ENCODE results near the gene PRPS2. TPM values are rescaled to one million over a fixed set of nuclear protein-coding genes. Genes with fewer than 3 reads are reported as not detected.
A peak's percentile ranks its signal among the peaks of the same experiment; 100 is the strongest.

Gene PRPS2
- total RNA-seq, 1 donor from 2014 or later: 11.8 TPM

- no peaks in the 10 kb centered on the region for H3K79me2 ChIP-seq (ENCODE audit: insufficient read depth, low read length)
- H3K4me2 ChIP-seq (ENCODE audit: low read length): no peak overlapping the region
- no peaks in the 10 kb centered on the region for H3K9me3 ChIP-seq (ENCODE audit: insufficient read depth, low read depth, low read length)
- no peak overlapping the region for H2AFZ ChIP-seq (ENCODE audit: low read depth, low read length)
- TF ChIP-seq EZH2 (IDR thresholded peaks at IDR 0.05; ENCODE audit: insufficient read depth, low read length) (no peak), CTCF (IDR thresholded peaks at IDR 0.05; ENCODE audit: insufficient read depth, low read depth, low read length) (no peak)
- no peak overlapping the region for H3K27ac Mint-ChIP-seq (ENCODE audit: unreplicated experiment)
- no peak overlapping the region for H3K27ac ChIP-seq (ENCODE audit: low read depth, low read length)
- H3K36me3 ChIP-seq (ENCODE audit: insufficient read depth, low read length): no peaks in the 10 kb centered on the region
- no peak overlapping the region for H3K9ac ChIP-seq (ENCODE audit: low read length)
- H3K4me1 ChIP-seq (ENCODE audit: insufficient read depth, low read length): peaks cover 1% of the 10 kb centered on the region
- no peak overlapping the region for H3K4me3 Mint-ChIP-seq (ENCODE audit: unreplicated experiment)
- no peaks in the 10 kb centered on the region for H3K9me3 Mint-ChIP-seq (ENCODE audit: unreplicated experiment)
- H3K36me3 Mint-ChIP-seq (ENCODE audit: low read depth, unreplicated experiment): peaks cover 4% of the 10 kb centered on the region
- H3K27me3 ChIP-seq (ENCODE audit: insufficient read depth, low read length): no peaks in the 10 kb centered on the region
- DNase-seq (ENCODE audit: low read depth) (no peak), FAIRE-seq (peak; percentile 88)
- peaks cover 10% of the 10 kb centered on the region for H3K4me1 Mint-ChIP-seq (ENCODE audit: low read depth, unreplicated experiment)
- H3K27me3 Mint-ChIP-seq (ENCODE audit: low read depth, unreplicated experiment): no peaks in the 10 kb centered on the region
- no peak overlapping the region for H3K4me3 ChIP-seq (ENCODE audit: insufficient read depth, low read depth, low read length)
- H4K20me1 ChIP-seq (ENCODE audit: insufficient read depth, low read length): no peaks in the 10 kb centered on the region
Measured at GRCh38 chrX:12820737-12821136, 29.5 kb downstream of the PRPS2 start.

- H3K9me3 Mint-ChIP-seq (ENCODE audit: unreplicated experiment): no peaks in the 10 kb centered on the region
- Histone ChIP-seq H3K9ac (ENCODE audit: low read length) (no peak overlapping the region), H3K4me1 (ENCODE audit: insufficient read depth, low read length) (peaks cover 3% of the 10 kb centered on the region), H3K36me3 (ENCODE audit: insufficient read depth, low read length) (no peaks in the 10 kb centered on the region), H3K27me3 (ENCODE audit: insufficient read depth, low read length) (no peaks in the 10 kb centered on the region), H3K4me2 (ENCODE audit: low read length) (no peak overlapping the region), H3K9me3 (ENCODE audit: insufficient read depth, low read depth, low read length) (no peaks in the 10 kb centered on the region), H3K4me3 (ENCODE audit: insufficient read depth, low read depth, low read length) (no peak overlapping the region), H3K79me2 (ENCODE audit: insufficient read depth, low read length) (no peaks in the 10 kb centered on the region), H2AFZ (ENCODE audit: low read depth, low read length) (no peak overlapping the region), H4K20me1 (ENCODE audit: insufficient read depth, low read length) (no peaks in the 10 kb centered on the region), H3K27ac (ENCODE audit: low read depth, low read length) (no peak overlapping the region)
- no peak for DNase-seq (ENCODE audit: low read depth)
- TF ChIP-seq EZH2 (IDR thresholded peaks at IDR 0.05; ENCODE audit: insufficient read depth, low read length) (no peak), CTCF (IDR thresholded peaks at IDR 0.05; ENCODE audit: insufficient read depth, low read depth, low read length) (no peak)
- peaks cover 13% of the 10 kb centered on the region for H3K4me1 Mint-ChIP-seq (ENCODE audit: low read depth, unreplicated experiment)
- H3K4me3 Mint-ChIP-seq (ENCODE audit: unreplicated experiment): no peak overlapping the region
- H3K27ac Mint-ChIP-seq (ENCODE audit: unreplicated experiment): no peak overlapping the region
- peak; percentile 73 for FAIRE-seq
- peaks cover 5% of the 10 kb centered on the region for H3K27me3 Mint-ChIP-seq (ENCODE audit: low read depth, unreplicated experiment)
- peaks cover 4% of the 10 kb centered on the region for H3K36me3 Mint-ChIP-seq (ENCODE audit: low read depth, unreplicated experiment)
Measured at GRCh38 chrX:12824944-12825343, 33.7 kb downstream of the PRPS2 start.

- H3K36me3 Mint-ChIP-seq (ENCODE audit: low read depth, unreplicated experiment): peaks cover 3% of the 10 kb centered on the region
- H3K9ac ChIP-seq (ENCODE audit: low read length): no peak overlapping the region
- peak; percentile 57 for DNase-seq (ENCODE audit: low read depth)
- peaks cover 3% of the 10 kb centered on the region for H3K4me1 ChIP-seq (ENCODE audit: insufficient read depth, low read length)
- no peaks in the 10 kb centered on the region for H4K20me1 ChIP-seq (ENCODE audit: insufficient read depth, low read length)
- H3K27ac ChIP-seq (ENCODE audit: low read depth, low read length): no peak overlapping the region
- no peak overlapping the region for H2AFZ ChIP-seq (ENCODE audit: low read depth, low read length)
- no peaks in the 10 kb centered on the region for H3K9me3 Mint-ChIP-seq (ENCODE audit: unreplicated experiment)
- peak overlapping the region; percentile 47 for H3K27ac Mint-ChIP-seq (ENCODE audit: unreplicated experiment)
- H3K27me3 Mint-ChIP-seq (ENCODE audit: low read depth, unreplicated experiment): peaks cover 5% of the 10 kb centered on the region
- TF ChIP-seq EZH2 (IDR thresholded peaks at IDR 0.05; ENCODE audit: insufficient read depth, low read length) (no peak), CTCF (IDR thresholded peaks at IDR 0.05; ENCODE audit: insufficient read depth, low read depth, low read length) (no peak)
- H3K4me2 ChIP-seq (ENCODE audit: low read length): no peak overlapping the region
- no peaks in the 10 kb centered on the region for H3K27me3 ChIP-seq (ENCODE audit: insufficient read depth, low read length)
- no peak overlapping the region for H3K4me3 ChIP-seq (ENCODE audit: insufficient read depth, low read depth, low read length)
- no peaks in the 10 kb centered on the region for H3K36me3 ChIP-seq (ENCODE audit: insufficient read depth, low read length)
- H3K79me2 ChIP-seq (ENCODE audit: insufficient read depth, low read length): no peaks in the 10 kb centered on the region
- peak; percentile 90 for FAIRE-seq
- peaks cover 13% of the 10 kb centered on the region for H3K4me1 Mint-ChIP-seq (ENCODE audit: low read depth, unreplicated experiment)
- no peak overlapping the region for H3K4me3 Mint-ChIP-seq (ENCODE audit: unreplicated experiment)
- H3K9me3 ChIP-seq (ENCODE audit: insufficient read depth, low read depth, low read length): no peaks in the 10 kb centered on the region
Measured at GRCh38 chrX:12825801-12826200, 34.6 kb downstream of the PRPS2 start.
